ENCODE data around the gene AKAP7.

The AKAP7 gene

DNA sequence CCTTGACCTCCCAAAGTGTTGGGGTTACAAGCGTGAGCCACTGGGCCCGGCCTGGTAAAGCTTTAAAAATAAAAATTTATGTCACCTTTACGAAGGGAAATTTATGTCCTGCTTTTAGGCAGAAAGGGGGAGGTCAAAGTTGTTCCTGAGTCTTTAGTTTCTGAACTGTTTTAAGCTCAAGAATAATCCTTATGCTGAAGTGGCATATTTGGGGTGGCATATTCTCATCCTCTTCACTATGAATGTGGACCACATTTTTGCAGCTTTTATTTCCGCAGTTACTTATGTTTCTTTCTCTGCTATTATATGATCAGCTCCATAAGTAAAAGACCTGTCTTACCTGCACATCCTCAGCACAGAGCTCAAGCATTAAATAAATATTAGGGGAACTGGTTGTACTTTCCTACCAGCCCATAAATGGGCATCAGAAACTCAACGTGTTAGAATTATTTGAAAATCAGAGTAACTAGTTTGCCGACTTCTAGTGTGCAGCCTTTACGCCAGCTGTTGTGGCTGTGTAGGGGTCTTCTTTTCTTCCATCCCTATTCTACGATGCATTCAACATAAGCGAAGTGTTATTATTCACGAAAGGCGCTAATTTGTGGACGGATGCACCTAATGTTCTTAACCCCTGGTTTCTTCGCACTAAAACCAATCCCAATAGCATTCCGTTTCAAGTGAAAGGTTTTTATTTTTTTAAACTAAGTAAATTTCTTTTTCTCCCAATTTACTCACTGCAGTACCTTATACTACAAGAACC is 867 bp upstream of the AKAP7 start:
- no peak for DNase-seq (ENCODE audit: low spot score)

DNA sequence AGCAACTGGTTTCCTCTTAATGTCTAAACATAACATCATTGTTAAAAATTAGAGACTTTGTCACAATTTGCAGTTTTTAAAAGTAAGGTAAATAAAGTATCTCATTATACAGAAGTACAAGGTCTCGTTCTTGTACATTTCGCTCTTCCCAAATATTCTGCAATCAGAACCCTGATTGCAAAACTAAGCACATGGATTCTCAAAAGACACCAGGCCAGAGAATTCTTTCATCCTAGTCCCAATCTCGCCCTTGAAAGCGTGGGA is 355 bp upstream of the AKAP7 start:
- no peak for DNase-seq (ENCODE audit: low spot score)

GRCh38 chr6:131136021-131136786 is 937 bp downstream of the AKAP7 start:
- DNase-seq (ENCODE audit: low spot score): peak; percentile 47

DNA sequence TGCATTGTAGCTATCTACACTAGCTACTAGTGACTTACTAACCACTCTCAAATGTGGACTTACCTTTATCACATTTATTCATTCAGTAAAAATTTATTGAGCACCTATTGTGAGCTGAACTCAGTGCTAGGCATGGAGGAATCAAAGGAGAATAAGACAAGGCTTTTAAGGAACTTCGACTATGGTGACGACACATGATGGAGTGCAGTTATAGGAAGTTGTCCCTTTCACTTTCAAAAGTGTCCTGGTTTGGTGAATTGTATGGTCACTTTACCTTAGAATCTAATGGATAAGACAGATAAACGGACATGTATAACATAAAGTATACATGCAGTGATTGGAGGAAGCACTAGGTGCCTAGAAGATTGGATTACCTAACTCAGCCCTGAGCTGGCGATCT is 4.3 kb downstream of the AKAP7 start:
- DNase-seq (ENCODE audit: low spot score): no peak

DNA sequence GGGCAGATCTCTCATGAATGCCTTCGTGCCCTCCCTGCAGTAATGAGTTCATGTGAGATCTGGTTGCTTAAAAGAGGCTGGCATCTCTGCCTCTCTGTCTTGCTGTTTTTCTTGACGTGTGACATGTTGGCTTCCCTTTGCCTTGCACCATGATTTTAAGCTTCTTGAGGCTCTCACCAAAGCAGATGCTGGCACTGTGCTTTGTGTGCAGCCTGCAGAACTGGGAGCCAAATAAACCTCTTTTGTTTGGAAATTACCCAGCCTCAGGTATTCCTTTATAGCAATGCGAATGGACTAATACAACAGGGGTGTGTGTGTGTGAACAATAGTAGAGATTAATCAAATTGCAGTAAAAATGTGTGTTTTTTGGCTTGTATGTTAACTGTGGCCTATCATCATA is 8.1 kb downstream of the AKAP7 start:
- no peak for DNase-seq (ENCODE audit: low spot score)

DNA sequence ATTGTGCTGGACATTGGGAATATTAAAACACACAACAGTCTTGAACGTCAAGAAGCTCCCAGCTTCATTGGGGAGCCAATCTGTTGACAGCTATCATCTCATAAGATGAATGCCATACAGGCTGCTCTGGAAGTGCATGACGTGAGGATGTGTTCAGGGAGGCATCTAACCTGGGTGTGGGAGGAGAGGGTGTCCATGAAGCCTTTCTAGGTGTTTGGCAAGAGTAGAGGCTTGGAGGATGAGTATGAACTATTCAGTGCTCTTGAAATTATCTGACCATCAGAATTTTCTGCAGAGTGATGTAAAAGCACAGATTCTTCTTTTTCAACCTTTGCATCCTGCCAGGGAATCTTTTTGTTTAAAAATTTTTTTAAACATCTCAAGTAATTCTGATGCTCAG is 11.6 kb downstream of the AKAP7 start:
- DNase-seq (ENCODE audit: low spot score): no peak

- DNase-seq (ENCODE audit: low spot score): no peak
Observed at GRCh38 chr6:131156411-131156810, 21.1 kb downstream of the AKAP7 start.

DNA sequence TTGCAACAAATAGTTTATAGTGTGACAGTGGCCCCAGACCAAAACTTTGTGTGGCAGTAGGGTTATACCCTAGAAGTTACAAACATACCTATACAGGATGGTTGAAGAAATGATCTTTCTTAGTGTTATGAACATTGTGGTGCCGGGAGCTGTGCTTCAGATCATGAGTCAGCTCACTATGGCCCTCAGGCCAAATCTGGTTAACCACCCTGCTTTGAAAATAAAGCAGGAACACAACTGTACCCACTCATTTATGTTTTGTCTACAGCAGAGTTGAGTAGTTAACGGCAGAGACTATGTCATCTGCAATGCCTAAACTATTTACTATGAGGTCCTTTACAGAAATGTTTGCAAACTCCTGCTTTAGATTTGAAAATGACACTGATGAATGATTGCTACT is 24.3 kb downstream of the AKAP7 start:
- DNase-seq (ENCODE audit: low spot score): no peak

DNA sequence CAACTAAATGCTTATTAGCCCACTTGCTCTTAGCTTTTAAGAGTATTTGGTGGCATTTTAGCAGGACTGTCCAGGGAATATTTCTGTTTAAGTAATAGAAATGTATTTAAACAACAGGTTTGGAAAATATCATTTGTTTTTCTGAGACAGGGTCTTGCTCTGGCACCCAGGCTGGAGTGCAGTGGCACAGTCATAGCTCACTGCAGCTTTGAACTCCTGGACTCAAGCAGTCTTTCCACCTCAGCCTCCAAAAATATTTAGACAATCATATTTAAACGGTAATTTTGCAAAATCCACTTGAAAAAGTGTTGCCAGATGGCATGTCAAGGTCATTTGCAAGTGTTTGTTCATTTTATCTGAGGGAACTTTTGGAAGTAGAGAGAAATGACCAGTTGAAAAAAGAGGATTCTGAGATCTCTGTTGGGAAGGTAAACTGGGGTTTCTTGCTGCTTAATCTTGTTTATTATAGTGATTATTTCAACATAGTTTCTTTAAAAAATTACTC is 25.0 kb downstream of the AKAP7 start:
- DNase-seq (ENCODE audit: low spot score): no peak

DNA sequence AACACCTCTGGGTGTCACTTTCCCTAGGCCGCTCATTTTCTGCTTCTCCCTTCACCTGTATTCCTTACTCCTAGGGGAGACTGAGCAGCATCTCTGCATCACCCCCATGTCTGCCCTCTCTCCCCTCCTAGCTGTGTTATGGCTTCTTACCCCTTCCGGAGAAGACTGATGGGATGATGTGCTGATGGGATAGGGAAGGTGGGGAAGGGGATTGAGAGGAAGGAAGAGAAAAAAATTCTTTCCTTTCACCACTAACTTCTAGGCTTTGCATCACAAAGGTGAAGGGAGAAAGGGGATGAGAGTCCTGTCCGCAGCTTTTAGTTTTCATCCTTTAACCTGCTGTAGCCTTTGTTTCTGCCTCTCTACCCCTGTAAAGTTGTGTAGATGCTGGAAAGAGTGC is 26.7 kb downstream of the AKAP7 start:
- no peak for DNase-seq (ENCODE audit: low spot score)

- peak; percentile 42 for DNase-seq (ENCODE audit: low spot score)
Observed at GRCh38 chr6:131163886-131164285, 28.6 kb downstream of the AKAP7 start.

GRCh38 chr6:131164506-131164905 is 29.2 kb downstream of the AKAP7 start:
- no peak for DNase-seq (ENCODE audit: low spot score)

GRCh38 chr6:131167773-131168172 is 32.5 kb downstream of the AKAP7 start:
- DNase-seq (ENCODE audit: low spot score): no peak

DNA sequence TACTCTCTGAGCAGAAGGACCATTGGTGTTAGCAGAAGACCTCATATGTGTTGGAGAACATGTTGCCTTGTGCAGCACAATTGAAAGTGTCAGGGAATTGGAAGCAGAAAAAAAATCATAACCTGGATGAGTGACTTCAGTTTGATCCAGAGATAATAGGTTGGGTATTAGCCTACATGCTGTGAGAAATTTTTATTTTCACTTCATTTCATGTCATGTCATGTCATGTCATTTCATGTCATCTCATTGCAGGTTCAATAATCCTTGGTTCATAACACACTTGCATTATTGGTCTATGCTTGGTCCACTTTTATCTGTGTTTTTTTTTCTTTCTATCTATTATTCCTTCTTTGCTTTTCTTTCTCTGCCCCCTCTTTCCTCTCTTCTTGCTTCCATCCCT is 34.3 kb downstream of the AKAP7 start:
- DNase-seq (ENCODE audit: low spot score): no peak

DNA sequence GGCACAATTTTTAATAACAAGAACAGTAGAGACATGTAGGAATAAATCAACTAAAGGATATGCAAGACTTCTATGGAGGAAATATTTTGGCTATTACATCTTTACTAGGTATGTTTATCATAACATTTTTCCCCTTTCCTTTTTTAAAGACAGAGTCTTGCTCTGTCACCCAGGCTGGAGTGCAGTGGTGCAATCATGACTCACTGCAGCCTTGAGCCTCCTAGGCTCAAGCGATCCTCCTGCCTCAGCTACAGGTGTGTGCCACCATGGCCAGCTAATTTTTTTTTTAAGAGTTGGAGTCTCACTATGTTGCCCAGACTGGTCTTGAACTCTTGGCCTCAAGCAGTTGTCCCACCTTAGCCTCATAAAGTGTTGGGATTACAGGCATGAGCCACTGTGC is 37.0 kb downstream of the AKAP7 start:
- no peak for DNase-seq (ENCODE audit: low spot score)

- DNase-seq (ENCODE audit: low spot score): no peak
Observed at GRCh38 chr6:131173680-131174079, 38.4 kb downstream of the AKAP7 start.

DNA sequence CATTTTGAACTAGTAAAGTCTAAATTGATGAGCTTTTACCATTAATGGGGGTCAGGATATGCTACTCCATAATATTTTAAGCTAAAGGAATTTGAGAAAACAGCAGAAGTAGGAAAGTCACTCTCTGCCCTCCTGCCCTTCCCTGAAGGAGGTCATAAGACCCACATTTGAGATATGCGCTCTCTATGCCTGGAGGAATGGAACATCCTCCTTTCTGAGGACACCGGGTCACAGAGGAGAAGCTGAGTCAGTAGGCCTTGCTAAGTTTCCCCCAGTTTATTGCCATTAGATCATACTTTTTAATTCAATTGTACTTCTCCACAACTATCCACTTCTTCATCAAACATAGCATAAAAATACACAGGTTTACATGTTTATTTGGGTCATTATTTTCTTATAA is 40.3 kb downstream of the AKAP7 start:
- DNase-seq (ENCODE audit: low spot score): no peak

DNA sequence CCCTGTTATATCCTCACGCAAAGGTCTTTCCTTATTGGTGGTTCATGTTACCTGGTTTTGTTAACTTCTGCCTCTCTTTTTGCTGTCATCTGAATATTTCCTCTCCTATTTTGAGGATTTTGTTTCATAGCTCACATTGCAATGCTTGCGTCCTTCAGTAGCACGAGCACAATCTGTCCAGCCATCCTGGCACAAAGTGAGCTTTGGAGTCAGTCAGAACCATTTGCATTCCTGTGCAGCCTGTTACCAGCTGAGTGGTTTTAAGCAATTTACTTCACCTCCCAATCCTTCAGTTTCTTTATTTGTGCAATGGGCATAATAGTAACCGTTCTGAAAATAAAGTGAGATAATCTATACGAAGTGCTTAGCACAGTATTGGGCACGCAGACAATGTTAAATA is 42.7 kb downstream of the AKAP7 start:
- DNase-seq (ENCODE audit: low spot score): no peak

DNA sequence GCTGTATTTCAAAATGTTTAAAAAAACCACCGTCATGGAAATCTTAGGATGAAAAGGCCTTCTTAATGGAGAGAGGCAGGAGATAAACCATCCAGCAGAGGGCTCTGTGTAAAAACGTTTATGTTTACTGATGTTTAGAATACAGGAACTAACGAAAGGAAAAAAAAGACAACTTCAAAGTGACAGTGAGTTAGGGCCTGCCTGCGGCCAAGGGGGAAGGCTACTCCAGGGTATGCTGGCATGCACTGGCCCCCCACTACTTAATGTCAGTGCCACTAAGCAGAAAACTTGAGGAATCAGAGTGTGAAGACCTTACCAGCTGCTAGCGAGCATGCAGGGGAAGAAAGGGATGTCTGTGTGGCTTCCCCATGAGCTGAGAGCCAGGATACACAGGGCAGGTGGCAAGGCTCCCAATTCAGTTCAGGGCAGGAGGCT is 47.7 kb downstream of the AKAP7 start:
- DNase-seq (ENCODE audit: low spot score): no peak

GRCh38 chr6:131183427-131184095 is 48.3 kb downstream of the AKAP7 start:
- DNase-seq (ENCODE audit: low spot score): no peak

DNA sequence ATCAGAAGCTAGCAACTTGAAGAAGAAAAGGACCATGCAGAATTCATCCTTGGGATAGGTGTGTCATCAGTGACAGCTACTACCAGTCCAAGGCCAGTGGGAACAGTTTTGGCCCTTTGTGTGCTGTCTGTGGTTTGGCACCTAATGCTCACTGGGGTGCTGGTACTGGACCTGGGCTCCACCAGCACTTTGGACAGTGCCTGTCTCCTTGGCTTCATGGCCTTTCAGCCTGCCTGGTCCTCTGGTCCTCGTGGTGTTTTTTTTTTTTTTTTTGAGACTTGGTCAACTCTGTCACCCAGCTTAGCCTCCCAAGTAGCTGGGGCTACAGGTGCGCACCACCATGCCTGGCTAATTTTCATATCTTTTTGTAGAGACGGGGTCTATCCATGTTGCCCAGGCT is 56.3 kb downstream of the AKAP7 start:
- no peak for DNase-seq (ENCODE audit: low spot score)

- DNase-seq (ENCODE audit: low spot score): no peak
Observed at GRCh38 chr6:131197716-131198115, 62.4 kb downstream of the AKAP7 start.

All from putamen (tissue), 1 donor.